Measurements from ENCODE around the gene EML5. TPM values are rescaled to one million over a fixed set of nuclear protein-coding genes. Genes with fewer than 3 reads are reported as not detected.

Gene EML5
- total and polyA plus RNA-seq, 9 donors = 5.7 to 86.5 (median 29.5) TPM

DNA sequence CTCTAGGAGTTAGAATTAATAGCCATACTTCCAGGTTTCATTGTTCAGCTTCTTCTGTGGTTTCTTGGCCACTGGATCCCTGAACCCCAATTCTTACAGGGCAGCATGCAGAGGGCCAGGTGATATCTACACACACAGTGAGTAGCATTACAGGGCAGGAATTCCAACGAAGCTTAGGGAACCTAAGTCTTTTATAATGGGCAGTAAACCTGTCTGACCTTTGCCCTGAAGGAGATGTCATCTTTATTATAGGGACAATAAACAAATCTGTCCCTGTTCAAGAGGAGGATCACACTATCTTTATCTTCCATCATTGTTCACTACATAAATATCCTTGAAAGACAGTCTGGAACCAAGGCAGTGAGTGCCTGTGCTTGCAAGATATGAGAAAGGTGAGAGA is 11.7 kb upstream of the EML5 start:
- TF ChIP-seq POLR2A (IDR thresholded peaks at IDR 0.05) (no peak), EP300 (IDR thresholded peaks at IDR 0.05) (no peak)
- TF ChIP-seq, protein P1, sequence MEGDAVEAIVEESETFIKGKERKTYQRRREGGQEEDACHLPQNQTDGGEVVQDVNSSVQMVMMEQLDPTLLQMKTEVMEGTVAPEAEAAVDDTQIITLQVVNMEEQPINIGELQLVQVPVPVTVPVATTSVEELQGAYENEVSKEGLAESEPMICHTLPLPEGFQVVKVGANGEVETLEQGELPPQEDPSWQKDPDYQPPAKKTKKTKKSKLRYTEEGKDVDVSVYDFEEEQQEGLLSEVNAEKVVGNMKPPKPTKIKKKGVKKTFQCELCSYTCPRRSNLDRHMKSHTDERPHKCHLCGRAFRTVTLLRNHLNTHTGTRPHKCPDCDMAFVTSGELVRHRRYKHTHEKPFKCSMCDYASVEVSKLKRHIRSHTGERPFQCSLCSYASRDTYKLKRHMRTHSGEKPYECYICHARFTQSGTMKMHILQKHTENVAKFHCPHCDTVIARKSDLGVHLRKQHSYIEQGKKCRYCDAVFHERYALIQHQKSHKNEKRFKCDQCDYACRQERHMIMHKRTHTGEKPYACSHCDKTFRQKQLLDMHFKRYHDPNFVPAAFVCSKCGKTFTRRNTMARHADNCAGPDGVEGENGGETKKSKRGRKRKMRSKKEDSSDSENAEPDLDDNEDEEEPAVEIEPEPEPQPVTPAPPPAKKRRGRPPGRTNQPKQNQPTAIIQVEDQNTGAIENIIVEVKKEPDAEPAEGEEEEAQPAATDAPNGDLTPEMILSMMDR (IDR thresholded peaks at IDR 0.05) = no peak
- 12 to 19% (median 15%) methylated on average over 1 of the region's 1 CpG for WGBS, 3 donors
- Histone ChIP-seq H3K27ac (no peak overlapping the region), H3K36me3 (no peaks in the 10 kb centered on the region), H3K4me1 (ENCODE audit: insufficient read depth) (no peaks in the 10 kb centered on the region), H3K4me3 (no peak overlapping the region), H3K27me3 (no peaks in the 10 kb centered on the region), H3K9me3 (no peaks in the 10 kb centered on the region)
- DNase-seq = no peak
- intact Hi-C loops (cut with DNase I) = no loop called here

DNA sequence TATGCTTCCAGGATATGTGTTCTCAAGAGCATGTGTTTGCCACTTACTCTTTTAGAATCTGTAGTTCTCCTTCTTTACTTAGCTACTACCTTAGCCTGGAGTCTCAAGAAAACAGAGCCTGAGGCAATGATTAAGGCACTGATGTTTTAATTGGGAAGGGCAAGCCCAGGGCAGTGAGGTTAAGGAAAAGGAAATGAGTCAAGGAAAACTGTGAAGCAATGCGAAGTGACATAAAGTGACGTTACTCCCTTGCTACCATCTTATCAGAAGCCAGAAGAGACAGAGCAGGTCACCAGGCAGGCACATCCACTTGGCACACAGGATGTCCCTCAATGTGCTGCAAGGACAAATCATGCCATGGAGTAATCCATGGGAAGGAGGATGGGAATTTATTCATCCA is 11.3 kb upstream of the EML5 start:
- Histone ChIP-seq H3K27me3 (no peaks in the 10 kb centered on the region), H3K4me3 (no peak overlapping the region), H3K4me1 (ENCODE audit: insufficient read depth) (no peaks in the 10 kb centered on the region), H3K27ac (no peak overlapping the region), H3K36me3 (no peaks in the 10 kb centered on the region), H3K9me3 (no peaks in the 10 kb centered on the region)
- no peak for DNase-seq
- TF ChIP-seq POLR2A (IDR thresholded peaks at IDR 0.05) (no peak), EP300 (IDR thresholded peaks at IDR 0.05) (no peak)
- TF ChIP-seq, protein P1 (IDR thresholded peaks at IDR 0.05) = no peak
- WGBS, 3 donors = 82 to 89% (median 89%) methylated on average over 2 of the region's 2 CpGs
- intact Hi-C loops (cut with DNase I) = no loop called here

DNA sequence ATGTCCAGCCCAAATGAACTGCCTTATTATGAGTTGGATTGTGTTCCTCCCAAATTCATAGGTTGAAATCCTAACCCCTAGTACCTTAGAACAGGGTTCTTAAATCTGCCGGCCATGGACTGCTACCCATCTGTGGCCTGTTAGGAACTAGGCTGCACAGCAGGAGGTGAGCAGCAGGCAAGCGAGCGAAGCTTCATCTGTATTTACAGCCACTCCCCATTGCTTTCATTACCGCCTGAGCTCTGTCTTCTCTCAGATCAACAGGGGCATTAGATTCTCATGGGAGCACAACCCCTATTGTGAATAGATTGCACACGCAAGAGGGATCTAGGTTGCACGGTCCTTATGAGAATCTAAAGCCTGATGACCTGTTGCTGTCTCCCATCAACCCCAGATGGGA is 9.8 kb upstream of the EML5 start:
- H3K4me1 ChIP-seq (ENCODE audit: insufficient read depth) = no peaks in the 10 kb centered on the region
- TF ChIP-seq, protein P1 (IDR thresholded peaks at IDR 0.05) = no peak
- no peak for TF ChIP-seq EP300 (IDR thresholded peaks at IDR 0.05)
- TF ChIP-seq POLR2A (IDR thresholded peaks at IDR 0.05) = no peak

DNA sequence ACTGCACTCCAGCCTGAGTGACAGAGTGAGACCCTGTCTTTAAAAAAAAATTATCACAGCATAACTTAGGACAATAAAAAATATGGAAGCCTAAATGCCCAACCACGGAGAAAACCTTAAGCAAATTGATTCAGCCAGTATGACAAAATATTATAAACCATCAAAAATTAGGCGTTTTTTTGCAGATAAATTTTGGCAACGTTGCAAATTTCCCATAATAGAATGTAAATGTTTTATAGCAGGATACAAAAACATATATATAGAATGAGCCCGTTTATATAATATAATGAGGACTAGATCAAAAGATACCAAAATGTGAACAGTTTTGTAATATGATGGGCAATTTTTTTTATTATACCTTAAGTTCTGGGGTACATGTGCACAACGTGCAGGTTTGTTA is 6.8 kb upstream of the EML5 start:
- 51 to 64% (median 53%) methylated on average over 5 of the region's 5 CpGs for WGBS, 3 donors
- Histone ChIP-seq H3K4me3 (no peak overlapping the region), H3K27me3 (no peaks in the 10 kb centered on the region), H3K36me3 (no peaks in the 10 kb centered on the region), H3K27ac (no peak overlapping the region), H3K9me3 (no peaks in the 10 kb centered on the region), H3K4me1 (ENCODE audit: insufficient read depth) (no peaks in the 10 kb centered on the region)
- TF ChIP-seq, protein P1 (IDR thresholded peaks at IDR 0.05) = no peak
- TF ChIP-seq EP300 (IDR thresholded peaks at IDR 0.05) (no peak), POLR2A (IDR thresholded peaks at IDR 0.05) (no peak)
- intact Hi-C loops (cut with DNase I) = no loop called here
- DNase-seq = no peak

More for the DNA sequence above, 9.8 kb upstream of the EML5 start:
- intact Hi-C loops (cut with DNase I) = no loop called here
- Histone ChIP-seq H3K27ac (no peak overlapping the region), H3K27me3 (no peaks in the 10 kb centered on the region), H3K9me3 (no peaks in the 10 kb centered on the region), H3K36me3 (no peaks in the 10 kb centered on the region), H3K4me3 (no peak overlapping the region)
- no peak for DNase-seq
- 90 to 95% (median 94%) methylated on average over 6 of the region's 6 CpGs for WGBS, 3 donors
